MM.1S (cell line): ENCODE measurements around the gene MYO1B.

Source experiments
- DNase-seq: peaks from one replicate; pipeline ENCODE4 v3.0.0-alpha.2; 2015
- H2AFZ ChIP-seq: fragments of 300-600 bp; sonication (generic); 2 replicates; pipeline ENCODE4 v1.6.0; 2016; ENCODE audit warnings: antibody characterized with exemption, low read length
- H3F3A ChIP-seq: fragments of 300-600 bp; sonication (generic); 2 replicates; pipeline ENCODE4 v1.6.1; 2016; ENCODE audit warnings: mild to moderate bottlenecking, antibody characterized with exemption, low read length, moderate library complexity, mixed read lengths; ENCODE audit not compliant: insufficient read depth
- H3K27ac ChIP-seq: fragments of 300-600 bp; sonication (generic); 2 replicates; pipeline ENCODE4 v1.5.1; 2016; ENCODE audit warnings: mild to moderate bottlenecking, low read length
- H3K27me3 ChIP-seq: fragments of 300-600 bp; sonication (generic); replicated peaks from 2 replicates; pipeline ENCODE4 v1.6.0; 2016; ENCODE audit warnings: low read length; ENCODE audit not compliant: insufficient read depth
- H3K36me3 ChIP-seq: fragments of 300-600 bp; sonication (generic); replicated peaks from 2 replicates; pipeline ENCODE4 v1.6.1; 2016; ENCODE audit warnings: mild to moderate bottlenecking, low read length, mixed read lengths; ENCODE audit not compliant: insufficient read depth
- H3K4me1 ChIP-seq: fragments of 300-600 bp; sonication (generic); 2 replicates; pipeline ENCODE4 v1.6.1; 2016; ENCODE audit warnings: low read length, mixed read lengths
- H3K4me2 ChIP-seq: fragments of 300-600 bp; sonication (generic); 2 replicates; pipeline ENCODE4 v1.6.0; 2016; ENCODE audit warnings: low read depth, low read length
- H3K4me3 ChIP-seq: fragments of 300-600 bp; sonication (generic); 2 replicates; pipeline ENCODE4 v1.5.1; 2016; ENCODE audit warnings: low read length, mixed read lengths
- H3K79me2 ChIP-seq: fragments of 300-600 bp; sonication (generic); 2 replicates; pipeline ENCODE4 v1.6.1; 2016; ENCODE audit warnings: mixed run types, low read length, mixed read lengths
- H3K9ac ChIP-seq: fragments of 300-600 bp; sonication (generic); 2 replicates; pipeline ENCODE4 v1.6.1; 2016; ENCODE audit warnings: low read length, mixed read lengths
- H3K9me2 ChIP-seq: fragments of 300-600 bp; sonication (generic); replicated peaks from 2 replicates; pipeline ENCODE4 v1.6.1; 2016; ENCODE audit warnings: mild to moderate bottlenecking, low read length, mixed read lengths; ENCODE audit not compliant: insufficient read depth
- H3K9me3 ChIP-seq: fragments of 300-600 bp; sonication (generic); replicated peaks from 2 replicates; pipeline ENCODE4 v1.6.1; 2016; ENCODE audit warnings: mild to moderate bottlenecking, low read length, mixed read lengths; ENCODE audit not compliant: insufficient read depth
- H4K20me1 ChIP-seq: fragments of 300-600 bp; sonication (generic); 2 replicates; pipeline ENCODE4 v1.6.1; 2016; ENCODE audit warnings: mild to moderate bottlenecking, low read length, moderate library complexity, mixed read lengths; ENCODE audit not compliant: insufficient read depth
- EZH2 ChIP-seq: fragments of 300-600 bp; sonication (generic); optimal IDR thresholded peaks from 2 replicates; pipeline ENCODE3; 2017; ENCODE audit warnings: low read depth, mild to moderate bottlenecking, antibody characterized with exemption, low read length, mixed read lengths
- EZH2phosphoT487 ChIP-seq: fragments of 300-600 bp; sonication (generic); IDR thresholded peaks from 2 replicates; pipeline ENCODE4 v1.6.1; 2018; ENCODE audit warnings: antibody characterized with exemption, low read length
- TF ChIP-seq, protein P1 (sequence below): fragments of 300-600 bp; sonication (generic); IDR thresholded peaks from 2 replicates; pipeline ENCODE4 v1.5.1; 2016; ENCODE audit warnings: antibody characterized with exemption, low read length, mixed read lengths

MYO1B gene

DNA sequence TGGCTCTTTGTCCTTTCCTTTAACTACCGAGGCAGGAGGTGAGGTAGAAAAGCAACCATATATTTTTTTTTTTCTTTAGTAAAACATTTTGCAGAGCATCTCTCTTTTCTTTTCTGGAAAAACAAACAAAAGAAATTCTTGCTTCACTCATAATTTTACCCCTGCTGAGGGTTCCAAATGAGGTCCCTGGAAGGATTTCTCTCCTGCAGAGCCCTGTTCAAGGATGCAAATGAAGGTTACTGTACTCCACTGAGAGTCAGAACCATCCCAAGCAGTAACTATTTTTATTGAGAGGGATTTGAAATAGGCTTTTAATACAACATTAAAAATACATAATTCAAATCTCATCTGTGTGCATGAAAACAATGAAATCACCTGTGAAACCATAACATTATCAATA is 19.5 kb upstream of the MYO1B start:
- no peak overlapping the region for H3K27ac ChIP-seq
- TF ChIP-seq, protein P1, sequence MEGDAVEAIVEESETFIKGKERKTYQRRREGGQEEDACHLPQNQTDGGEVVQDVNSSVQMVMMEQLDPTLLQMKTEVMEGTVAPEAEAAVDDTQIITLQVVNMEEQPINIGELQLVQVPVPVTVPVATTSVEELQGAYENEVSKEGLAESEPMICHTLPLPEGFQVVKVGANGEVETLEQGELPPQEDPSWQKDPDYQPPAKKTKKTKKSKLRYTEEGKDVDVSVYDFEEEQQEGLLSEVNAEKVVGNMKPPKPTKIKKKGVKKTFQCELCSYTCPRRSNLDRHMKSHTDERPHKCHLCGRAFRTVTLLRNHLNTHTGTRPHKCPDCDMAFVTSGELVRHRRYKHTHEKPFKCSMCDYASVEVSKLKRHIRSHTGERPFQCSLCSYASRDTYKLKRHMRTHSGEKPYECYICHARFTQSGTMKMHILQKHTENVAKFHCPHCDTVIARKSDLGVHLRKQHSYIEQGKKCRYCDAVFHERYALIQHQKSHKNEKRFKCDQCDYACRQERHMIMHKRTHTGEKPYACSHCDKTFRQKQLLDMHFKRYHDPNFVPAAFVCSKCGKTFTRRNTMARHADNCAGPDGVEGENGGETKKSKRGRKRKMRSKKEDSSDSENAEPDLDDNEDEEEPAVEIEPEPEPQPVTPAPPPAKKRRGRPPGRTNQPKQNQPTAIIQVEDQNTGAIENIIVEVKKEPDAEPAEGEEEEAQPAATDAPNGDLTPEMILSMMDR = no peak
- no peak for TF ChIP-seq EZH2
- no peak for TF ChIP-seq EZH2phosphoT487

DNA sequence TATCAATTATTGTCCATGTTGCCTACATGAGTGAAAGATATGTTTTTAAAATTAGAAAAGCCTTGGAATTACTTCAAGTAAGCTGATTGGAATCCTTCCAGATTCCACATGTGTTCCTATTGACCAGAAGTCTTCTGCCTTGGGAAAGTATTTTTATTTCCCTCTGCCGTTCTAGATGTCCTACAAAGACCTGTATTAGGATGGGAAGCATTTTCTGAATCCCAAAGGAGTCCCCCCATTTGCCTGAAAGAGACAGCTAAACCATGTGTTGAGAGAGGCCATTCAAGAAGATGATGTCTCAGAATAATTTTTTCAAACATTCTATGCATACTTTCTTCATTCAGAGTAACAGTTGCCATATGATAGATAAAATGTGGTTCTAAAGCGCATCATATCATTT is 19.0 kb upstream of the MYO1B start:
- Histone ChIP-seq H3K4me2 (no peak overlapping the region), H3K36me3 (no peaks in the 10 kb centered on the region), H3K9me2 (no peaks in the 10 kb centered on the region), H3K9me3 (no peaks in the 10 kb centered on the region), H3K9ac (no peak overlapping the region), H3K79me2 (no peaks in the 10 kb centered on the region), H3K27me3 (no peaks in the 10 kb centered on the region), H3K4me3 (no peak overlapping the region), H2AFZ (no peak overlapping the region), H3K27ac (no peak overlapping the region), H3K4me1 (no peaks in the 10 kb centered on the region), H3F3A (no peaks in the 10 kb centered on the region), H4K20me1 (no peaks in the 10 kb centered on the region)
- no peak for DNase-seq
- TF ChIP-seq EZH2phosphoT487 (no peak), EZH2 (no peak)
- TF ChIP-seq, protein P1 = no peak

More for the DNA sequence above, 19.5 kb upstream of the MYO1B start:
- Histone ChIP-seq H3K9me3 (no peaks in the 10 kb centered on the region), H3F3A (no peaks in the 10 kb centered on the region), H2AFZ (no peak overlapping the region), H3K9ac (no peak overlapping the region), H3K27me3 (no peaks in the 10 kb centered on the region), H3K36me3 (no peaks in the 10 kb centered on the region), H3K79me2 (no peaks in the 10 kb centered on the region), H3K4me1 (no peaks in the 10 kb centered on the region), H3K4me3 (no peak overlapping the region), H3K4me2 (no peak overlapping the region), H3K9me2 (no peaks in the 10 kb centered on the region), H4K20me1 (no peaks in the 10 kb centered on the region)
- DNase-seq = no peak

GRCh38 chr2:191228333-191228732 is 16.9 kb upstream of the MYO1B start:
- no peaks in the 10 kb centered on the region for H3K27me3 ChIP-seq
- H3K9me3 ChIP-seq = no peaks in the 10 kb centered on the region
- no peak overlapping the region for H3K9ac ChIP-seq
- no peaks in the 10 kb centered on the region for H3K9me2 ChIP-seq
- H4K20me1 ChIP-seq = no peaks in the 10 kb centered on the region
- no peaks in the 10 kb centered on the region for H3K36me3 ChIP-seq
- no peaks in the 10 kb centered on the region for H3K79me2 ChIP-seq
- no peaks in the 10 kb centered on the region for H3K4me1 ChIP-seq
- no peak overlapping the region for H3K27ac ChIP-seq
- TF ChIP-seq, protein P1 = no peak
- TF ChIP-seq EZH2 = no peak
- no peak for TF ChIP-seq EZH2phosphoT487
- H3K4me3 ChIP-seq = no peak overlapping the region
- no peak overlapping the region for H3K4me2 ChIP-seq
- H3F3A ChIP-seq = no peaks in the 10 kb centered on the region
- H2AFZ ChIP-seq = no peak overlapping the region
- DNase-seq = no peak
